Measurements from ENCODE around the gene GAPDH. TPM values are rescaled to one million over a fixed set of nuclear protein-coding genes. Genes with fewer than 3 reads are reported as not detected.
A peak's percentile ranks its signal among the peaks of the same experiment; 100 is the strongest.

The GAPDH gene
- total and polyA plus RNA-seq, 2 donors (not counting 1 experiment from before 2014, with no cell fraction given): 6,255 to 8,983 TPM

GRCh38 chr12:6528539-6529235, 5.6 kb upstream of the GAPDH start:
- Histone ChIP-seq H3K27ac (ENCODE audit: insufficient read depth, low read length) (no peak overlapping the region), H3K9me3 (ENCODE audit: control insufficient read depth, insufficient read depth, low read depth, low read length) (no peaks in the 10 kb centered on the region), H3K4me3 (replicated peaks in 1 of 4; ENCODE audit: control extremely low read depth in 1 of 4, insufficient read depth in 1 of 4, low read depth in 3 of 4, low read length in 4 of 4) (no peak overlapping the region), H3K79me2 (ENCODE audit: control insufficient read depth, insufficient read depth, low read length) (peaks cover 9% of the 10 kb centered on the region), H3K4me2 (ENCODE audit: extremely low read depth, insufficient read depth, low read length) (no peak overlapping the region), H3K4me1 (ENCODE audit: control insufficient read depth, extremely low read depth, insufficient read depth, low read length) (peaks cover 14% of the 10 kb centered on the region), H3K36me3 (ENCODE audit: control insufficient read depth, insufficient read depth, low read length) (peaks cover 28% of the 10 kb centered on the region), H4K20me1 (ENCODE audit: control insufficient read depth, extremely low read depth, insufficient read depth, low read length) (no peaks in the 10 kb centered on the region), H3K27me3 (ENCODE audit: control insufficient read depth, insufficient read depth, low read length) (no peaks in the 10 kb centered on the region), H3K9ac (ENCODE audit: insufficient read depth, low read length) (no peak overlapping the region), H2AFZ (ENCODE audit: low read length) (no peak overlapping the region)
- no peak for DNase-seq (ENCODE audit: low read depth in 2 of 2)
- TF ChIP-seq CTCF (conservative IDR thresholded peaks at IDR 0.05 in 1 of 2, IDR thresholded peaks at IDR 0.05 in 1 of 2; ENCODE audit: low read depth in 1 of 2, low read length in 2 of 2): no peak
- no peak for TF ChIP-seq EZH2 (IDR thresholded peaks at IDR 0.05; ENCODE audit: low read length, missing control alignments)

GRCh38 chr12:6529291-6529737, 5.0 kb upstream of the GAPDH start:
- H3K27me3 ChIP-seq (ENCODE audit: control insufficient read depth, insufficient read depth, low read length): no peaks in the 10 kb centered on the region
- no peaks in the 10 kb centered on the region for H4K20me1 ChIP-seq (ENCODE audit: control insufficient read depth, extremely low read depth, insufficient read depth, low read length)
- DNase-seq (ENCODE audit: low read depth in 2 of 2): no peak
- H3K27ac ChIP-seq (ENCODE audit: insufficient read depth, low read length): no peak overlapping the region
- no peak overlapping the region for H3K4me3 ChIP-seq (replicated peaks in 1 of 4; ENCODE audit: control extremely low read depth in 1 of 4, insufficient read depth in 1 of 4, low read depth in 3 of 4, low read length in 4 of 4)
- H3K4me2 ChIP-seq (ENCODE audit: extremely low read depth, insufficient read depth, low read length): no peak overlapping the region
- H3K9ac ChIP-seq (ENCODE audit: insufficient read depth, low read length): no peak overlapping the region
- H3K9me3 ChIP-seq (ENCODE audit: control insufficient read depth, insufficient read depth, low read depth, low read length): no peaks in the 10 kb centered on the region
- H3K79me2 ChIP-seq (ENCODE audit: control insufficient read depth, insufficient read depth, low read length): peaks cover 9% of the 10 kb centered on the region
- H3K36me3 ChIP-seq (ENCODE audit: control insufficient read depth, insufficient read depth, low read length): peaks cover 28% of the 10 kb centered on the region
- TF ChIP-seq EZH2 (IDR thresholded peaks at IDR 0.05; ENCODE audit: low read length, missing control alignments) (no peak), CTCF (conservative IDR thresholded peaks at IDR 0.05 in 1 of 2, IDR thresholded peaks at IDR 0.05 in 1 of 2; ENCODE audit: low read depth in 1 of 2, low read length in 2 of 2) (no peak)
- H2AFZ ChIP-seq (ENCODE audit: low read length): no peak overlapping the region
- peaks cover 14% of the 10 kb centered on the region for H3K4me1 ChIP-seq (ENCODE audit: control insufficient read depth, extremely low read depth, insufficient read depth, low read length)

GRCh38 chr12:6530576-6531260, 3.6 kb upstream of the GAPDH start:
- no peak overlapping the region for H2AFZ ChIP-seq (ENCODE audit: low read length)
- no peaks in the 10 kb centered on the region for H4K20me1 ChIP-seq (ENCODE audit: control insufficient read depth, extremely low read depth, insufficient read depth, low read length)
- peak overlapping the region; percentile 98 for H3K27ac ChIP-seq (ENCODE audit: insufficient read depth, low read length)
- H3K4me2 ChIP-seq (ENCODE audit: extremely low read depth, insufficient read depth, low read length): no peak overlapping the region
- H3K4me1 ChIP-seq (ENCODE audit: control insufficient read depth, extremely low read depth, insufficient read depth, low read length): peaks cover 14% of the 10 kb centered on the region
- no peak overlapping the region for H3K4me3 ChIP-seq (replicated peaks in 1 of 4; ENCODE audit: control extremely low read depth in 1 of 4, insufficient read depth in 1 of 4, low read depth in 3 of 4, low read length in 4 of 4)
- H3K27me3 ChIP-seq (ENCODE audit: control insufficient read depth, insufficient read depth, low read length): no peaks in the 10 kb centered on the region
- peaks cover 28% of the 10 kb centered on the region for H3K36me3 ChIP-seq (ENCODE audit: control insufficient read depth, insufficient read depth, low read length)
- peaks cover 23% of the 10 kb centered on the region for H3K79me2 ChIP-seq (ENCODE audit: control insufficient read depth, insufficient read depth, low read length)
- H3K9me3 ChIP-seq (ENCODE audit: control insufficient read depth, insufficient read depth, low read depth, low read length): no peaks in the 10 kb centered on the region
- TF ChIP-seq CTCF (conservative IDR thresholded peaks at IDR 0.05 in 1 of 2, IDR thresholded peaks at IDR 0.05 in 1 of 2; ENCODE audit: low read depth in 1 of 2, low read length in 2 of 2) (no peak), EZH2 (IDR thresholded peaks at IDR 0.05; ENCODE audit: low read length, missing control alignments) (no peak)
- no peak overlapping the region for H3K9ac ChIP-seq (ENCODE audit: insufficient read depth, low read length)
- no peak for DNase-seq (ENCODE audit: low read depth in 2 of 2)

Data from fibroblast of lung (primary cell).